22Rv1 (cell line): ENCODE measurements around the gene ARHGEF10L.

Source experiments
- ZFX ChIP-seq: fragments of 450-650 bp; IDR thresholded peaks from 2 replicates; pipeline ENCODE4 v1.6.1; 2017; ENCODE audit warnings: antibody characterized with exemption, borderline replicate concordance
- TF ChIP-seq, protein P1 (sequence below): fragments of 450-650 bp; IDR thresholded peaks from 2 replicates; pipeline ENCODE4 v1.5.1; 2017; ENCODE audit warnings: mild to moderate bottlenecking

DNA sequence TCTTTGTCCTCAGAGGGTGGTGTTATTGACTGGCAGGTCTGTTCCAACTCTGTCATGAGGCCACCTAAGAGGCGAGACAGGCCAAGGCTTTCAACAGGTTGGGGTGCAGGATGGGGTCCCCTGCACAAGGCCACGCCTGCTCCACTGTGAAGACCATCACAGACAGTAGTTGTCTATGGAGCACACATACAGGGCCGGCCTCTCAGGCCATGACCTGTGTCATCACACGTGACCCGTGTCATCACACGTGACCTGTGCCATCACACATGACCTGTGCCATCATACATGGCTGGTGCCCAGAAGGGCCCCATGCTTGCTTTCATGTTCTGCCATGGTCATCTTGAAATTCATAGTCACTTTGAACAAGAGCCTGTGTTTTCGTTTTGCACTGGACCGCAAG, 91.9 kb downstream of the ARHGEF10L start:
- TF ChIP-seq, protein P1, sequence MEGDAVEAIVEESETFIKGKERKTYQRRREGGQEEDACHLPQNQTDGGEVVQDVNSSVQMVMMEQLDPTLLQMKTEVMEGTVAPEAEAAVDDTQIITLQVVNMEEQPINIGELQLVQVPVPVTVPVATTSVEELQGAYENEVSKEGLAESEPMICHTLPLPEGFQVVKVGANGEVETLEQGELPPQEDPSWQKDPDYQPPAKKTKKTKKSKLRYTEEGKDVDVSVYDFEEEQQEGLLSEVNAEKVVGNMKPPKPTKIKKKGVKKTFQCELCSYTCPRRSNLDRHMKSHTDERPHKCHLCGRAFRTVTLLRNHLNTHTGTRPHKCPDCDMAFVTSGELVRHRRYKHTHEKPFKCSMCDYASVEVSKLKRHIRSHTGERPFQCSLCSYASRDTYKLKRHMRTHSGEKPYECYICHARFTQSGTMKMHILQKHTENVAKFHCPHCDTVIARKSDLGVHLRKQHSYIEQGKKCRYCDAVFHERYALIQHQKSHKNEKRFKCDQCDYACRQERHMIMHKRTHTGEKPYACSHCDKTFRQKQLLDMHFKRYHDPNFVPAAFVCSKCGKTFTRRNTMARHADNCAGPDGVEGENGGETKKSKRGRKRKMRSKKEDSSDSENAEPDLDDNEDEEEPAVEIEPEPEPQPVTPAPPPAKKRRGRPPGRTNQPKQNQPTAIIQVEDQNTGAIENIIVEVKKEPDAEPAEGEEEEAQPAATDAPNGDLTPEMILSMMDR, result no peak
- TF ChIP-seq ZFX, result no peak
